ACC112 (cell line): Measurements from ENCODE around the gene SMAP2.
"Not testable (repeated sequence)": the region's sequence is repeated elsewhere in the genome, so short reads cannot be mapped to it uniquely, and the experiment has no call there.

Experiments
- H2AFZ ChIP-seq: fragments of 200-600 bp; sonication (generic); one replicate; pipeline ENCODE4 v1.6.0; 2017; ENCODE audit warnings: antibody characterized with exemption, low read length; ENCODE audit not compliant: unreplicated experiment
- H3K27ac ChIP-seq: fragments of 200-600 bp; sonication (generic); 2 replicates; pipeline ENCODE4 v1.5.1; 2014; ENCODE audit warnings: low read depth, mild to moderate bottlenecking, antibody characterized with exemption, low read length, moderate library complexity
- H3K27me3 ChIP-seq: fragments of 200-600 bp; sonication (generic); 2 replicates; pipeline ENCODE4 v1.6.1; 2014; ENCODE audit warnings: mild to moderate bottlenecking, antibody characterized with exemption, low read length, moderate library complexity, mixed read lengths; ENCODE audit not compliant: insufficient read depth
- H3K36me3 ChIP-seq: fragments of 200-600 bp; sonication (generic); 2 replicates; pipeline ENCODE4 v1.6.1; 2016; ENCODE audit warnings: mild to moderate bottlenecking, antibody characterized with exemption, low read length, moderate library complexity, mixed read lengths; ENCODE audit not compliant: insufficient read depth
- H3K4me1 ChIP-seq: fragments of 200-600 bp; sonication (generic); one replicate; pipeline ENCODE4 v1.6.1; 2016; ENCODE audit warnings: low read length, mixed read lengths; ENCODE audit not compliant: insufficient read depth, unreplicated experiment, control insufficient read depth
- H3K4me3 ChIP-seq: fragments of 200-600 bp; sonication (generic); 2 replicates; pipeline ENCODE4 v1.5.1; 2014; ENCODE audit warnings: mild to moderate bottlenecking, low read depth, low read length
- H3K79me2 ChIP-seq: fragments of 200-600 bp; sonication (generic); one replicate; pipeline ENCODE4 v1.6.0; 2016; ENCODE audit warnings: low read length; ENCODE audit not compliant: control insufficient read depth, unreplicated experiment, insufficient read depth

Gene SMAP2

DNA sequence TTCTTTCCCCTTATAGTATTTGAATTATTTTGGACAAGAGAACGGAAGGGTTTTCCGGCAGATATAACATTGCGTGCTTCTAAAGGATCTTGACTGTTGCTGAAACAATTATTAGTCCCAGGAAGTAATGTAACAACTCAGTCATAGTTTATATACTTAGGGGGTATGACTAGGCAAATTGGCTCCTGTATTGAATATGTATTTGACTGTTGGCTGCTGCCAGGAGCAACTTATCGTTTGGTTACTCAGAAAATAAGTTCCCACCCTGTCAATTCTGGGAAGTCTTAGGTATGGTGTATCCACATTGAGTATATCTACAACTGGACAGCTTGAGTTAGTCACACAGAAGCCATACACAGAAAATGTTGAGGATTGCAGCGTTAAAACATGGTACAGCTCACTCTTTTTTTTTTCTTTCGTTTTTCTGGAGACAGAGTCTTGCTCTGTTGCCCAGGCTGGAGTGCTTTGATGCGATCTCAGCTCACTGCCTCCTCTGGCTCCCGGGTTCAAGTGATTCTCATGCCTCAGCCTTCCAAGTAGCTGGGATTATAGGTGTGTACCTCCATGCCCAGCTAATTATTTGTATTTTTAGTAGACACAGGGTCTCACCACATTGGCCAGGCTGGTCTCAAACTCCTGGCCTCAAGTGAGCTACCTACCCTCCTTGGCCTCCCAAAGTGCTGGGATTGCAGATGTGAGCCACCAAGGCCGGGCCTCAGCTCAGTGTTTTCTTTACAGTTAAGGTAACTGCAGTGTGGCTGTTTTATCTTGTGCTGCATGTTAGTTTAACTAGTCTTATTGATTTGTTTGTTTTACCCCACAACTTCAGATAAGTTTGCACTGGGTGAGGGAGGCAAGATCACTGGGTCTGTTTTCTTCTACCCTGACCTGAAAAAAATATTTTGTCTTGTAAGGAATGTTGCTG lies 10.2 kb downstream of the SMAP2 start:
- Histone ChIP-seq H3K79me2 (peaks cover 76% of the 10 kb centered on the region), H3K27ac (peak overlapping the region; percentile 95), H2AFZ (peak overlapping the region; percentile 58), H3K27me3 (no peaks in the 10 kb centered on the region), H3K4me1 (peaks cover 64% of the 10 kb centered on the region), H3K36me3 (no peaks in the 10 kb centered on the region), H3K4me3 (peak overlapping the region; percentile 57)

DNA sequence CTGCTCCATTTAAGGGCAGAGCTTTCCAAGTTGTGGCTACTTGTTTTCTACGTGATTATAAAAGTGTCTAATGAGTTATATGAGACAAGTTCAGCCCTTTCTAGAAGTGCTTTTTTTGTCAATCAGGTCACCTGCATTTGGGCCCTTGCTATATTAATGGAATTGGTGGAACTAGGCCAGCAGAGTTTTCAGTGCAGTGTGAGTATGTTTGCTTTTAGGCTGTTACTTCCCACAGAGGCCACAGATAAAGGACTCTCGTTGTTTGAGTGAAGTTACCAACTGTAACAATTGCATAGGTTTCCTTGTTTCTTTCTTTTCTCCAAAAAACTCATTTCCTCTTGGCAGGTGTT lies 10.9 kb downstream of the SMAP2 start:
- H3K79me2 ChIP-seq: peaks cover 73% of the 10 kb centered on the region
- H2AFZ ChIP-seq: no peak overlapping the region
- H3K36me3 ChIP-seq: no peaks in the 10 kb centered on the region
- H3K4me3 ChIP-seq: peak overlapping the region; percentile 57; the same call in 1 of the 2 replicates
- no peaks in the 10 kb centered on the region for H3K27me3 ChIP-seq
- peaks cover 65% of the 10 kb centered on the region for H3K4me1 ChIP-seq
- peak overlapping the region; percentile 95 for H3K27ac ChIP-seq

- Histone ChIP-seq H3K4me1 (peaks cover 65% of the 10 kb centered on the region), H3K4me3 (no peak overlapping the region), H3K36me3 (no peaks in the 10 kb centered on the region), H3K27me3 (no peaks in the 10 kb centered on the region), H3K79me2 (peaks cover 71% of the 10 kb centered on the region), H2AFZ (no peak overlapping the region), H3K27ac (peak overlapping the region; percentile 95)
These were observed 11.4 kb downstream of the SMAP2 start for GRCh38 chr1:40384887-40385286.

GRCh38 chr1:40385437-40386358 lies 12.2 kb downstream of the SMAP2 start:
- H3K27ac ChIP-seq: peak overlapping the region; percentile 95
- H3K79me2 ChIP-seq: peaks cover 67% of the 10 kb centered on the region
- no peaks in the 10 kb centered on the region for H3K27me3 ChIP-seq
- H3K36me3 ChIP-seq: no peaks in the 10 kb centered on the region
- H2AFZ ChIP-seq: peak overlapping the region; percentile 10
- H3K4me1 ChIP-seq: peaks cover 63% of the 10 kb centered on the region
- H3K4me3 ChIP-seq: peak overlapping the region; percentile 15; the same call in 1 of the 2 replicates

DNA sequence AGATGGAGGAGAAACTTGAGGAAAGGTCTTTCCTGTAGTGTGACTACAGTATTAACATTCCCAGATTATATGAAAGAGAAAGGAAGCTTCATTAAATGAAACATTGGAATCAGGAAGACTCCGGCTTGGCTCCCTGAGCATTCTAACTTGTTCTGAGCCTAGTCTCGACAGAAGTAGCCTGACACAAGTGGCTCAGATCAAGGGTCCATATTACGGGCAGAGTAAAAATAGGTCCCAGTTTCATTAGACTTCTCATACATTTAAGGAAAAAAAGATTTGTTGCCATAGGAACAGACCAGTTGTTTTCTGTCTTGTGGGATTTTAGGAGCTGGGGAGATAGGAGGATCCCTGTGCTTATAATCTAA lies 12.8 kb downstream of the SMAP2 start:
- Histone ChIP-seq H3K79me2 (peaks cover 67% of the 10 kb centered on the region), H3K4me1 (peaks cover 56% of the 10 kb centered on the region), H3K27ac (peak overlapping the region; percentile 95), H3K4me3 (peak overlapping the region; percentile 15; the same call in 1 of the 2 replicates), H2AFZ (peak overlapping the region; percentile 10), H3K27me3 (no peaks in the 10 kb centered on the region), H3K36me3 (no peaks in the 10 kb centered on the region)

- H3K79me2 ChIP-seq: peaks cover 65% of the 10 kb centered on the region
- peaks cover 54% of the 10 kb centered on the region for H3K4me1 ChIP-seq
- H3K36me3 ChIP-seq: no peaks in the 10 kb centered on the region
- no peak overlapping the region for H3K4me3 ChIP-seq
- no peaks in the 10 kb centered on the region for H3K27me3 ChIP-seq
- peak overlapping the region; percentile 95; the same call in 1 of the 2 replicates for H3K27ac ChIP-seq
- no peak overlapping the region for H2AFZ ChIP-seq
These were observed 13.3 kb downstream of the SMAP2 start for GRCh38 chr1:40386796-40387195.

DNA sequence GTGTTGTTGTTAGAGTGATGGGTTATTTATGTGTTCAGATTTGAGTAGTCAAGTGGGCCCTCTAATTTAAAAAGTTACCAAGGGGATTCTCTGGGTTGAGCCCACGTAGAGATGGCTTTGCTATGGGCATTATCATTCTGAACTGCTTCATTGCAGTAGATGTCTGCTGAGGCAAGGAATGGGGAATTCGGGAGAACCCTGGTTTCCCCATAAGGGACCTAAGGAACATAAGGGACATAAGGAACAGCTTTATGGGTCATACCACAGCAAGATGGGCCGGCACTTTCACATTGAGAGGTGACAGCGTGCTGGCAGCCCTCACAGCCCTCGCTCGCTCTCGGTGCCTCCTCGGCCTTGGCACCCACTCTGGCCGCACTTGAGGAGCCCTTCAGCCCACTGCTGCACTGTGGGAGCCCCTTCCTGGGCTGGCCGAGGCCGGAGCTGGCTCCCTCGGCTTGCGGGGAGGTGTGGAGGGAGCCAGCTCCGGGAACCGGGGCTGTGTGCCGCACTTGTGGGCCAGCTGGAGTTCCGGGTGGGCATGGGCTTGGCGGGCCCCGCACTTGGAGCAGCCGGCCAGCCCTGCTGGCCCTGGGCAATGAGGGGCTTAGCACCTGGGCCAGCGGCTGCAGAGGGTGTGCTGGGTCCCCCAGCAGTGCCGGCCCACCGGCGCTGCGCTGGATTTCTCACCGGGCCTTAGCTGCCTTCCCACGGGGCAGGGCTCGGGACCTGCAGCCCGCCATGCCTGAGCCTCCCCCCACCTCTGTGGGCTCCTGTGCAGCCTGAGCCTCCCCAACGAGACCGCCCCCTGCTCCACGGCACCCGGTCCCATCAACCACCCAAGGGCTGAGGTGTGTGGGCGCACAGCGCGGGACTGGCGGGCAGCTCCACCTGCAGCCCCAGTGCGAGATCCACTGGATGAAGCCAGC lies 14.1 kb downstream of the SMAP2 start:
- Histone ChIP-seq H3K79me2 (peaks cover 65% of the 10 kb centered on the region), H3K4me1 (peaks cover 54% of the 10 kb centered on the region)
- not testable (repeated sequence) for H3K27me3 ChIP-seq, H3K27ac ChIP-seq, H3K4me3 ChIP-seq, H3K36me3 ChIP-seq, H2AFZ ChIP-seq

- not testable (repeated sequence) for H3K36me3 ChIP-seq, H3K4me3 ChIP-seq, H2AFZ ChIP-seq, H3K27ac ChIP-seq, H3K27me3 ChIP-seq
- Histone ChIP-seq H3K79me2 (peaks cover 63% of the 10 kb centered on the region), H3K4me1 (peaks cover 43% of the 10 kb centered on the region)
These were observed 15.2 kb downstream of the SMAP2 start for GRCh38 chr1:40388456-40389321.

DNA sequence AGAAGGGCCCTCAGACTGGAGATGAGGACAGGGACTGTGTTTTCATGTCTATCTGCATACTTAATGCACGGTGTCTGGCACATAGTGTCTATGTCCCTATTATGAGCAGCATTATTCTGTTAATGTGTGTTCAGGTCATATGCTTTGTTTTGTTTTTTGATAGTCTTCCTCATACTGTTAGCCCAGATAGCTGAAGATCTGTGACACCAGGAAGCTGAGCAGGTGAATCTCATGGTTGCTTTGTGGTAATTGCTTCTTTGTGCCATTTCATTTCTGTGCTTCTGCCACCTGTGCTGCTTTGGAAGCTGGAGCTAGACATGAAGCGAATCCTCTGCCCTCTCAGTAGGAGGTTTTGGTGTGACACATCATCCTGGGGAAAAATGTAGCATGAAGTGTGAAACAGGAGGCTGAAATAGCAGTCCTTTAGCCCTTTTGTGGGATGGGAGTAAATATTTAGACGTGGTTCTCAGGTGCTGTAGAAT lies 15.8 kb downstream of the SMAP2 start:
- Histone ChIP-seq H3K36me3 (no peaks in the 10 kb centered on the region), H3K27me3 (no peaks in the 10 kb centered on the region), H3K4me3 (no peak overlapping the region), H3K79me2 (peaks cover 63% of the 10 kb centered on the region), H3K4me1 (peaks cover 37% of the 10 kb centered on the region), H3K27ac (no peak overlapping the region), H2AFZ (no peak overlapping the region)
